Uterus (tissue), 4 donors: ENCODE results near the gene LYSMD3. TPM values are rescaled to one million over a fixed set of nuclear protein-coding genes. Genes with fewer than 3 reads are reported as not detected.
A peak's percentile ranks its signal among the peaks of the same experiment; 100 is the strongest.
"Not testable (repeated sequence)": the region's sequence is repeated elsewhere in the genome, so short reads cannot be mapped to it uniquely, and the experiment has no call there.

Experiments used
- DNase-seq, 2 donors: peaks; one replicate each; pipeline ENCODE4 v3.0.0-alpha.2; 2019 to 2020
- H3K27ac ChIP-seq, 2 donors: fragments of 200-600 bp; sonication (generic); 1 replicate in 1 of 2; 2 replicates in 1 of 2; pipeline ENCODE4 v1.5.1; 2016 to 2018
- H3K27me3 ChIP-seq, 2 donors: fragments of 200-600 bp; sonication (generic); one replicate each; pipeline ENCODE4 v1.5.1; 2018 to 2019; ENCODE audit warnings: control low read depth in 1 of 2
- H3K36me3 ChIP-seq, 2 donors: fragments of 200-600 bp; sonication (generic); one replicate each; pipeline ENCODE4 v1.5.1; 2019; ENCODE audit warnings: control low read depth in 1 of 2
- H3K4me1 ChIP-seq, 2 donors: fragments of 200-600 bp; sonication (generic); one replicate each; pipeline ENCODE4 v1.5.1; 2018 to 2019; ENCODE audit warnings: control low read depth in 1 of 2
- H3K4me3 ChIP-seq, 2 donors: fragments of 200-600 bp; sonication (generic); 1 replicate in 1 of 2; 2 replicates in 1 of 2; pipeline ENCODE4 v1.5.1; 2018 to 2019; ENCODE audit warnings: mild to moderate bottlenecking in 1 of 2
- H3K9me3 ChIP-seq, 2 donors: fragments of 200-600 bp; sonication (generic); one replicate each; pipeline ENCODE4 v1.5.1; 2019; ENCODE audit warnings: control low read depth in 1 of 2
- POLR2A ChIP-seq, 2 donors: fragments of 450-650 bp; IDR thresholded peaks; one replicate each; pipeline ENCODE4 v1.6.1; 2016; ENCODE audit warnings: antibody characterized with exemption in 2 of 2, mild to moderate bottlenecking in 1 of 2, moderate library complexity in 1 of 2
- intact Hi-C: fragments of 100-400 bp; cut with DNase I; formaldehyde crosslinking; loops from one replicate; pipeline ENCODE4 v1.15.1; 2023; ENCODE audit warnings: low total_unique reads
- total RNA-seq, 4 donors: library from RNA; depleted of rRNA in 3 of 4; stranded (reverse); fragments of >200 nt in 3 of 4; gene quantifications; one replicate each; pipeline versions ENCODE4 v1.1.0 to v1.2.4, GENCODE V29; 2014 to 2023
- TF ChIP-seq, protein P1 (sequence below), 4 experiments: fragments of 200-600 bp in 2 of 4; fragments of 450-650 bp in 2 of 4; sonication (generic) in 2 of 4; IDR thresholded peaks; one replicate each; pipeline ENCODE4 v1.5.1; 2016 to 2019; ENCODE audit warnings: antibody characterized with exemption in 4 of 4, mild to moderate bottlenecking in 2 of 4, moderate library complexity in 1 of 4
- donor health status: DM: yes; HTN: yes; CAD: no.

The LYSMD3 gene
- 10 to 100 TPM; 11.5 to 50.3 (median 26.9) TPM for total RNA-seq

DNA sequence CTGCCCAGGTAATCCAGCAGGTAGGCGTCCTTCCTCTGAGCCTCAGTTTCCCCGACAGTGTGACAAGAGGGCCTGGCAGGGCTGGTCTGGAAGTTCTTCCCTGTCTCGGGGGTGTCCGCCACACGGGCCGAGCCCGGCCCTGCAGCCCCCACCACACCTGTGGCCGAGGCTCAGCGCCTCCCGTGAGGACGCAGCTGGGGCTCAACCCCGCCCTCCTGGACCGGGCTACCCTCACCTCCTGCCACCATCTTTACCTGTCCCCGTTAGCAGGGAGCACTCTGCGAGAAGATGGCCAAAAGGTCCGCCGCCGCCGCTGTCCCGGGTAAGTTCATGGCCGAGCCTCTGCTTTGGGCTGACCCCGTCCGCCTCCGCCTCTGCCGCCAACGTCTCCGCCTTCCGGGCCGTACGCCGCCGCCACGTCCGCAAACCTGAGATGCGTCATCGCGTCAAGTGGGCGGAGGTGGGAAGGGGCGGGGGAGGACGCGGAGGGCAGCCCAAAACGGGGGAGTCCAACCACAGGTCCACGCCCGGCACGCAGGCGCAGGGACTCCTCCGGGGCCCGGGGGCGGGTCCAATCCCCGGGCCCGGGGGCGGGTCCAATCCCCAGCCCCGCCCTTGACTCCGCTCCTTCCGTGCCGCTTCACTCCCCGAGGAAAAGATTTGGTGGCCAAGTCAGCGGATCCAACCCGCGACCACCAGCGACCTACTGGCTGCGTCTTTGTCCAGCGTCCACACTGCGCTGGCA, at the start of gene LYSMD3:
LYSMD3 (minus strand) TSS at position 391 of the 745 bp plus-strand sequence. CDS start 4,295 bp downstream, outside the sequence.
- intact Hi-C loops = no loop called here
- Histone ChIP-seq H3K4me3 (peak within 1 kb of the TSS; percentile 89 to 99), H3K4me1 (peaks cover 0 to 3% of the 10 kb centered on the region in 2 donors), H3K27me3 (no peaks in the 10 kb centered on the region), H3K9me3 (no peaks in the 10 kb centered on the region), H3K27ac (peak within 1 kb of the TSS; percentile 96 to 97), H3K36me3 (no peaks in the 10 kb centered on the region)
- peak; percentile 98 to 99 for DNase-seq
- peak; percentile 89 to 93 for TF ChIP-seq POLR2A (IDR thresholded peaks at IDR 0.05)
- TF ChIP-seq, protein P1, sequence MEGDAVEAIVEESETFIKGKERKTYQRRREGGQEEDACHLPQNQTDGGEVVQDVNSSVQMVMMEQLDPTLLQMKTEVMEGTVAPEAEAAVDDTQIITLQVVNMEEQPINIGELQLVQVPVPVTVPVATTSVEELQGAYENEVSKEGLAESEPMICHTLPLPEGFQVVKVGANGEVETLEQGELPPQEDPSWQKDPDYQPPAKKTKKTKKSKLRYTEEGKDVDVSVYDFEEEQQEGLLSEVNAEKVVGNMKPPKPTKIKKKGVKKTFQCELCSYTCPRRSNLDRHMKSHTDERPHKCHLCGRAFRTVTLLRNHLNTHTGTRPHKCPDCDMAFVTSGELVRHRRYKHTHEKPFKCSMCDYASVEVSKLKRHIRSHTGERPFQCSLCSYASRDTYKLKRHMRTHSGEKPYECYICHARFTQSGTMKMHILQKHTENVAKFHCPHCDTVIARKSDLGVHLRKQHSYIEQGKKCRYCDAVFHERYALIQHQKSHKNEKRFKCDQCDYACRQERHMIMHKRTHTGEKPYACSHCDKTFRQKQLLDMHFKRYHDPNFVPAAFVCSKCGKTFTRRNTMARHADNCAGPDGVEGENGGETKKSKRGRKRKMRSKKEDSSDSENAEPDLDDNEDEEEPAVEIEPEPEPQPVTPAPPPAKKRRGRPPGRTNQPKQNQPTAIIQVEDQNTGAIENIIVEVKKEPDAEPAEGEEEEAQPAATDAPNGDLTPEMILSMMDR (IDR thresholded peaks at IDR 0.05) = no peak

DNA sequence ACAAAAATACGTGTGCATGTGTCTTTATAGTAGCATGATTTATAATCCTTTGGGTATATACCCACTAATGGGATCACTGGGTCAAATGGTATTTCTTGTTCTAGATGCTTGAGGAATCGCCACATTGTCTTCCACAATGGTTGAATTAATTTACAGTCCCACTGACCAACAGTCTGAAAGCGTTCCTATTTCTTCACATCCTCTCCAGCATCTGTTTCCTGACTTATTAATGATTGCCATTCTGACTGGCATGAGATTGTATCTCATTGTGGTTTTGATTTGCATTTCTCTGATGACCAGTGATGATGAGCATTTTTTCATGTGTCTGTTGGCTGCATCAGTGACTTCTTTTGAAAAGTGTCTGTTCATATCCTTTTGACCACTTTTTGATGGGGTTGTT, 47.2 kb upstream of the LYSMD3 start:
- H3K4me1 ChIP-seq, H3K27me3 ChIP-seq, intact Hi-C loops, H3K9me3 ChIP-seq, H3K27ac ChIP-seq, H3K36me3 ChIP-seq, H3K4me3 ChIP-seq, DNase-seq: not testable (repeated sequence)

DNA sequence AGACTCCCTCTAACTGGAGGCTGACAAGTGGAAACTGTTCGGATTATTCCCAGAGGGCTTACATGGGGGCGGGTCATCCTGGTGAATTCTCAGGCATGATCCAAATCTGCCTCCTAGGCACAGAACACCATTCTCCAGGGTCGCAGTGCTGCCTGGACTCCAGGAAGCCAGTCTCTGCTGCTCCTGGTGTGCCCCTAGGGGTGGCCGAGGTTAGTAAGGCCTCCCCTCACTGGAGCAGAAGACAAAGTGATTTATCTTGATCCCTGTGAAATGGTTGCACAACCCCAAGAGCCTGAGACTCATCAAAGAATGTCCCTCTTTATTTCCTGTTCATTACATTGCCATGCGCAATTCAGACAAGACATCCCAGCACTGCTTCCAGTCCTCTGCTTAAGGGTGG, 46.3 kb upstream of the LYSMD3 start:
- no peaks in the 10 kb centered on the region for H3K27me3 ChIP-seq
- DNase-seq = no peak
- TF ChIP-seq, protein P1 (IDR thresholded peaks at IDR 0.05) = no peak
- no peak for TF ChIP-seq POLR2A (IDR thresholded peaks at IDR 0.05)
- H3K4me1 ChIP-seq = no peaks in the 10 kb centered on the region
- no peak overlapping the region for H3K4me3 ChIP-seq
- no peak overlapping the region for H3K27ac ChIP-seq
- no peaks in the 10 kb centered on the region for H3K9me3 ChIP-seq
- intact Hi-C loops = no loop called here
- no peaks in the 10 kb centered on the region for H3K36me3 ChIP-seq

DNA sequence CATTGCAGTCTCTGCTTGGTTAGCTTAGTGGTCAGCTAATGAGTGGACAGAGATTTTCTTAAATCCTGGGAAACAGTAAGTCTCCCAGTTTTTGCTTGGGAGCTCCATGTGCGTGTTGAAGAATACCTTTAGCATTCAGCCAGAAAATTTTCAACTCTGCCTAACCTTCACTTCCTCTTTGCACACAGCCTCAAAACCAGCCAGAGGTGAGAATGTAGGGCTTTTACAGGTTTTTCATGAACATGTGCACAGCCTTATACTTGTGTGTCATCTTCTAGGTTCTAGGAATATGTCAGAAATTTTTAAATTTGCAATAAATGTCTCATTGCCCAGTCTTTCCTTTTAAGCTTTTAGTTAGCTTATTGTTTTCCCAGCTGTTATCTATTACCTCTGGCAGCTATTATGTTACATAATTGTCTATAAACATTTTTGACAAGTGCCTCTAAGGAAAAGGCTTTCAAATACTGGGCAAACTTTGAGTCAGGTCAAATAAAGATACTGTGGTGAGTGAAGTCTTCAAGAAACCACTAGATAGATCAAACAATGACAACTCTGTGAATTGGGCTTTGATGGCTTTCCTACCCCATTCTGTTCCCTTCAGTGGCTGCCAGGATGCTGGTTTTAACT, 41.9 kb upstream of the LYSMD3 start:
- H3K9me3 ChIP-seq = no peaks in the 10 kb centered on the region
- H3K27me3 ChIP-seq = no peaks in the 10 kb centered on the region
- intact Hi-C loops = no loop called here
- TF ChIP-seq, protein P1 (IDR thresholded peaks at IDR 0.05) = no peak
- no peak for TF ChIP-seq POLR2A (IDR thresholded peaks at IDR 0.05)
- no peaks in the 10 kb centered on the region for H3K36me3 ChIP-seq
- H3K27ac ChIP-seq = no peak overlapping the region
- no peak for DNase-seq
- no peaks in the 10 kb centered on the region for H3K4me1 ChIP-seq
- no peak overlapping the region for H3K4me3 ChIP-seq

DNA sequence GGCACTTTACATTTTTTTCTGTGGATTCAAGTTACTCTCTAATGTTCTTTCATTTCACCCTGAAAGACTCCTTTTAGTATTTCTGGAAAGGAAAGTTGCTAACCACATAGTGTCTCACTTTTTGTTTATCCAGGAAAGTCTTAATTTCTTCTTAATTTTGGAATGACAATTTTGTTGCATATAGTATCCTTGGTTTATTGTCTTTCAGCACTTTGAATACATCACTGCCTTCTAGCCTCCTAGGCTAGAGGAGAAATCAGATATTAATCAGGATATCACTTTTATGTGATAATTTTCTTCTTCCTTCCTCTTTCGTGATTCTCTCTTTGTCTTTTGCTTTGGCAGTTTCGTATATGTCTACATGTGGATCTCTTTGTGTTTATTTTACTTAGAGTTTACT, 40.6 kb upstream of the LYSMD3 start:
- Histone ChIP-seq H3K4me1 (no peaks in the 10 kb centered on the region), H3K36me3 (no peaks in the 10 kb centered on the region), H3K9me3 (no peaks in the 10 kb centered on the region), H3K27me3 (no peaks in the 10 kb centered on the region), H3K27ac (no peak overlapping the region), H3K4me3 (no peak overlapping the region)
- DNase-seq = no peak
- intact Hi-C loops = no loop called here
- no peak for TF ChIP-seq POLR2A (IDR thresholded peaks at IDR 0.05)
- TF ChIP-seq, protein P1 (IDR thresholded peaks at IDR 0.05) = no peak
